ENCODE measurements around the gene CD34.

CD34 gene

DNA sequence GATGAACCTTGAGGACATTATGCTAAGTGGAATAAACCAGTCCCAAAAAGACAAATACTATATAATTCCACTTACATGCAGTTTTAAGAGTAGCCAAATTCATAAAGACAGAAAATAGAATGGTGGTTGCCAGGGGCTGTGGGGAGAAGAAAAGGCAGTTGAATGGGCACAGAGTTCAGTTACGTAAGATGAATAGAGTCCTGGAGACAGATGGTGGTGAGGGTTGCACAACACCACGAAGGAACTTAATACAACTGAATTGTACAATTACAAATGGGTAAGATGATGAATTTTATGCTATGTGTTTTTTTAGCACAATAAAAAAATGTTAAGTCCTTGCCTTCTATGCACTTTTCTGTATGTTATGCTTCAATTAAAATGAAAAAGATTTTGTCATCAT lies 66.6 kb downstream of the CD34 start:
- Histone ChIP-seq H3K9me3 (ENCODE audit: severe bottlenecking) (no peaks in the 10 kb centered on the region), H3K4me3 (ENCODE audit: severe bottlenecking) (no peak overlapping the region), H3K4me1 (ENCODE audit: insufficient read depth, poor library complexity, severe bottlenecking) (peaks cover 22% of the 10 kb centered on the region), H3K36me3 (ENCODE audit: low read depth) (no peaks in the 10 kb centered on the region), H3K27ac (ENCODE audit: poor library complexity, severe bottlenecking) (no peak overlapping the region), H3K27me3 (ENCODE audit: insufficient read depth, poor library complexity, severe bottlenecking) (no peaks in the 10 kb centered on the region)
- TF ChIP-seq, protein P1, sequence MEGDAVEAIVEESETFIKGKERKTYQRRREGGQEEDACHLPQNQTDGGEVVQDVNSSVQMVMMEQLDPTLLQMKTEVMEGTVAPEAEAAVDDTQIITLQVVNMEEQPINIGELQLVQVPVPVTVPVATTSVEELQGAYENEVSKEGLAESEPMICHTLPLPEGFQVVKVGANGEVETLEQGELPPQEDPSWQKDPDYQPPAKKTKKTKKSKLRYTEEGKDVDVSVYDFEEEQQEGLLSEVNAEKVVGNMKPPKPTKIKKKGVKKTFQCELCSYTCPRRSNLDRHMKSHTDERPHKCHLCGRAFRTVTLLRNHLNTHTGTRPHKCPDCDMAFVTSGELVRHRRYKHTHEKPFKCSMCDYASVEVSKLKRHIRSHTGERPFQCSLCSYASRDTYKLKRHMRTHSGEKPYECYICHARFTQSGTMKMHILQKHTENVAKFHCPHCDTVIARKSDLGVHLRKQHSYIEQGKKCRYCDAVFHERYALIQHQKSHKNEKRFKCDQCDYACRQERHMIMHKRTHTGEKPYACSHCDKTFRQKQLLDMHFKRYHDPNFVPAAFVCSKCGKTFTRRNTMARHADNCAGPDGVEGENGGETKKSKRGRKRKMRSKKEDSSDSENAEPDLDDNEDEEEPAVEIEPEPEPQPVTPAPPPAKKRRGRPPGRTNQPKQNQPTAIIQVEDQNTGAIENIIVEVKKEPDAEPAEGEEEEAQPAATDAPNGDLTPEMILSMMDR (IDR thresholded peaks at IDR 0.05; ENCODE audit: poor library complexity, severe bottlenecking), result no peak
- ATAC-seq (ENCODE audit: low read depth), result no peak
- DNase-seq (ENCODE audit: low spot score), result no peak

DNA sequence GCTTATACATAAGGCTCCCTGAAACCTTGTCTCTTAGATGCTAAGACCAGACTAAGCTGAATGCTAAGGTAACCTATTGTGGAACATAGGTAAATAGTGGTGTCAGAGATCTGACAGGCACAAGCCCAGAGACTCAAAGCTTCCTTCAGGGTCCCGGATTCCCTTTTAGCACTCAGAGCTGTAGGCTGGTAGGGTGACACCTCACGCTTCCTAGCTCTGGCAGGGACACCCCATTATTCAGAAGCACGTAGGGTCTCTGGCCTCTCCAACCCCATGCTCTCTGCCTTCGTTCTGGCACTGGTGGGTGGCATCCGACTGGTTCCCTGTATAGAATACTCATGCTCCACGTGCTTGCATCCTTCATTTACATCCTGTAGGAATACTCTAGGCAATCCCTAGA lies 68.4 kb downstream of the CD34 start:
- no peaks in the 10 kb centered on the region for H3K27me3 ChIP-seq (ENCODE audit: insufficient read depth, poor library complexity, severe bottlenecking)
- ATAC-seq (ENCODE audit: low read depth) (no peak), DNase-seq (ENCODE audit: low spot score) (no peak)
- no peak overlapping the region for H3K27ac ChIP-seq (ENCODE audit: poor library complexity, severe bottlenecking)
- peaks cover 7% of the 10 kb centered on the region for H3K4me1 ChIP-seq (ENCODE audit: insufficient read depth, poor library complexity, severe bottlenecking)
- no peaks in the 10 kb centered on the region for H3K9me3 ChIP-seq (ENCODE audit: severe bottlenecking)
- TF ChIP-seq, protein P1 (IDR thresholded peaks at IDR 0.05; ENCODE audit: poor library complexity, severe bottlenecking), result no peak
- H3K4me3 ChIP-seq (ENCODE audit: severe bottlenecking), result no peak overlapping the region
- H3K36me3 ChIP-seq (ENCODE audit: low read depth), result no peaks in the 10 kb centered on the region

DNA sequence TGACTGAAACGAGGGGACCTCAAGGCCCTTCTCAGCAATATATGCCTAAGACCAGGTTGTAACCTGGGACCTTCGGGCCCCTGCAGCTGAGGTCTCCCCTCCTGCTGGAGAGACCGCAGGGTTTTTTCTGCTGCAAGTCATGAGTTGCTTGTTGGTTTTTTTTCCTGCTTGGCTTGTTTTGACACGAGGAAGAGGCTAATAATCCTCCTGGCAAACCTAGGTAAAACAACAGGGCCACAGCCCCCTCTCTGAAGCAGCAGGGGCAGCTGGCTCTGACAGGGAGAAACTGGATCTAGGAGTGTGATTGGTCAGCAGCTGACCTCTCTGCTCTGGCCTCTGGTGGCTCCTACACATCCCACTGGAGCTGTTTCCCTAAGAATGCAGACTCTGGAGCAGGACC lies 69.0 kb downstream of the CD34 start:
- Histone ChIP-seq H3K27ac (ENCODE audit: poor library complexity, severe bottlenecking) (no peak overlapping the region), H3K4me3 (ENCODE audit: severe bottlenecking) (no peak overlapping the region), H3K27me3 (ENCODE audit: insufficient read depth, poor library complexity, severe bottlenecking) (no peaks in the 10 kb centered on the region), H3K4me1 (ENCODE audit: insufficient read depth, poor library complexity, severe bottlenecking) (peaks cover 2% of the 10 kb centered on the region), H3K36me3 (ENCODE audit: low read depth) (no peaks in the 10 kb centered on the region), H3K9me3 (ENCODE audit: severe bottlenecking) (no peaks in the 10 kb centered on the region)
- ATAC-seq (ENCODE audit: low read depth), result no peak
- DNase-seq (ENCODE audit: low spot score), result no peak
- TF ChIP-seq, protein P1 (IDR thresholded peaks at IDR 0.05; ENCODE audit: poor library complexity, severe bottlenecking), result no peak

DNA sequence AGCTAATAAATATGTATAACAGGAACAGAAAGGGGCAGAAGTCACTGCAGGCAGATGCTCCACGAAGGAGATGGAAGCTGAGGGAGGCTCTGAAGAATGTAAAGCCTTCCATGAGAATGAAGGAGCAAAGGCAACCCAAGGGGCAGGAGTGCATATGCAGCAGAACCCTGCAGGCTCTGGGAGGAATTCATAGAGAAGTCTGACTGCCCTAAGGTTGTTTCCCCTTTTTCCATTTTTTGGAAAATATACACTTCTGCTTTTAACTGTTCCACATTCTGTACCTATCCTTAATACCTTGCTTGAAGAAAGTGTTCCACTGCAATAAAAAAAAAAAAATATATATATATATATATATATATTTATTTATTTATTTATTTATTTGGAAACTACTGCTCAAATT lies 69.6 kb downstream of the CD34 start:
- DNase-seq (ENCODE audit: low spot score), result no peak
- Histone ChIP-seq H3K4me3 (ENCODE audit: severe bottlenecking) (no peak overlapping the region), H3K27ac (ENCODE audit: poor library complexity, severe bottlenecking) (no peak overlapping the region), H3K4me1 (ENCODE audit: insufficient read depth, poor library complexity, severe bottlenecking) (no peaks in the 10 kb centered on the region), H3K36me3 (ENCODE audit: low read depth) (no peaks in the 10 kb centered on the region), H3K27me3 (ENCODE audit: insufficient read depth, poor library complexity, severe bottlenecking) (no peaks in the 10 kb centered on the region), H3K9me3 (ENCODE audit: severe bottlenecking) (no peaks in the 10 kb centered on the region)
- no peak for ATAC-seq (ENCODE audit: low read depth)
- TF ChIP-seq, protein P1 (IDR thresholded peaks at IDR 0.05; ENCODE audit: poor library complexity, severe bottlenecking), result no peak

DNA sequence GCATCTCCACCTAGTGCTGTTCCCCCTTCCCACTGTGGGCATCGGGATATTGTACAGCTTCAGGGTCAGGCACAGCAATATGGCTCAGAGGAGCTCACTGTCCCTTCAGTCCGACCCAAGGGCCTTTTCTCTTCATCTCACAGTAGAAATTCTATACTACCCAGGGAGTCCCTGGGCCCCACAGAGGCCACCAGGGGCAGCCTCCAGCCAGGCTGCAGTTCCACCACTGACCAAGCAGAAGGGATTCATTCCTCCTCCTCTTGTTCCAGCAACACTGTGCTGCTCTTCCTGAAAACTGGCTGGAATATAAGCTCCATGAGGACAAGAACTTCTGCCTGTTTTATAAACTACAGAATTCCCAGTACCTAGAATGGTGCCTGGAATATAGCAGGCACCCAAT lies 70.5 kb downstream of the CD34 start:
- H3K27me3 ChIP-seq (ENCODE audit: insufficient read depth, poor library complexity, severe bottlenecking), result no peaks in the 10 kb centered on the region
- H3K27ac ChIP-seq (ENCODE audit: poor library complexity, severe bottlenecking), result no peak overlapping the region
- no peaks in the 10 kb centered on the region for H3K36me3 ChIP-seq (ENCODE audit: low read depth)
- no peaks in the 10 kb centered on the region for H3K4me1 ChIP-seq (ENCODE audit: insufficient read depth, poor library complexity, severe bottlenecking)
- no peak for DNase-seq (ENCODE audit: low spot score)
- TF ChIP-seq, protein P1 (IDR thresholded peaks at IDR 0.05; ENCODE audit: poor library complexity, severe bottlenecking), result no peak
- H3K4me3 ChIP-seq (ENCODE audit: severe bottlenecking), result no peak overlapping the region
- no peak for ATAC-seq (ENCODE audit: low read depth)
- no peaks in the 10 kb centered on the region for H3K9me3 ChIP-seq (ENCODE audit: severe bottlenecking)
